Mucosa of descending colon (tissue), 3 donors: ENCODE results near the gene RAB9A. TPM values are rescaled to one million over a fixed set of nuclear protein-coding genes. Genes with fewer than 3 reads are reported as not detected.

Experiments
- ATAC-seq: fragments of 200-7000 bp; cut with Tn5 transposase; one replicate; pipeline ENCODE4 v1.9.1; 2020; ENCODE audit warnings: mild to moderate bottlenecking, moderate library complexity
- DNase-seq, 3 donors: peaks; one replicate each; pipeline ENCODE4 v3.0.0-alpha.2; 2020
- H3K36me3 ChIP-seq: fragments of 200-600 bp; one replicate; pipeline ENCODE4 v1.8.0; 2021; ENCODE audit warnings: low read depth, mild to moderate bottlenecking
- H3K4me1 ChIP-seq: fragments of 200-600 bp; one replicate; pipeline ENCODE4 v1.8.0; 2021; ENCODE audit warnings: low read depth, mild to moderate bottlenecking
- H3K4me3 ChIP-seq: fragments of 200-600 bp; one replicate; pipeline ENCODE4 v1.8.0; 2021; ENCODE audit warnings: mild to moderate bottlenecking
- H3K9me3 ChIP-seq: fragments of 200-600 bp; one replicate; pipeline ENCODE4 v1.8.0; 2021; ENCODE audit warnings: mild to moderate bottlenecking
- intact Hi-C, 2 donors: fragments of 100-400 bp; cut with DNase I in 1 of 2; cut with micrococcal nuclease in 1 of 2; formaldehyde crosslinking; loops; one replicate each; pipeline versions ENCODE4 v1.11.0 to v1.11.1; 2022; cut with DNase I, micrococcal nuclease
- total RNA-seq, 3 donors: library from RNA; stranded (reverse); fragmentation: NEBNext Ultra II Directional in 2 of 3; extraction: Animal tissue kit (Norgen Biotek cat#: 25700) in 2 of 3; gene quantifications; one replicate each; pipeline versions ENCODE4 v1.2.1 to v1.2.4, GENCODE V29; 2021 to 2023
- TF ChIP-seq, protein P1 (sequence below): fragments of 200-600 bp; IDR thresholded peaks from one replicate; pipeline ENCODE4 v1.8.0; 2022; ENCODE audit warnings: antibody characterized with exemption, mild to moderate bottlenecking
- donor health status: DM: no; HTN: no; CAD: no; lungs with moderate emphysema.
- donor health status: DM: no; HTN: no; CAD: no.
- donor health status: DM: no; HTN: yes; CAD: no.

The RAB9A gene
- total RNA-seq, 3 donors from 2014 or later = 38.1 to 49.5 (median 40.8) TPM

DNA sequence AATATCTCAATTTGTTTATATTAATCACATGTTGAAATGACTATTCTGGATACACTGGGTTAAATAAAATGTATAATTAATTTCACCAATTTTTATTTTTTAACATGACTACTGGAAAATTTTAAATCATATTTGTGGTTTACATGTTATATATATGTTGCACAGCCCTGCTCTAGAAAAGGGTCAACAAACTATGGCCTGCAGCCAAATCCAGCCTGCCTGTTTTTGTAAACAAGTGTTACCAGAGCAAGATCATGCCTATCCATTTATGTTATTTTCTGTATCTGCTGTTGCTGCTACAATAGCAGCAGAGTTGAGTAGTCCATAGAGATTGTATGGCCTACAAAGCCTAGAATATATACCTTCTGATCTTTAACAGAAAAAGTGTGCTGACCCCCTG is 34.8 kb upstream of the RAB9A start:
- intact Hi-C loops = loop anchor here in 1 of 2 donors (10.0 kb wide), 1 partner anchor 381 kb away; no protein-coding TSS in a partner anchor
- Histone ChIP-seq H3K4me1 (peaks cover 2% of the 10 kb centered on the region), H3K9me3 (no peaks in the 10 kb centered on the region), H3K36me3 (no peaks in the 10 kb centered on the region), H3K4me3 (no peak overlapping the region)
- TF ChIP-seq, protein P1, sequence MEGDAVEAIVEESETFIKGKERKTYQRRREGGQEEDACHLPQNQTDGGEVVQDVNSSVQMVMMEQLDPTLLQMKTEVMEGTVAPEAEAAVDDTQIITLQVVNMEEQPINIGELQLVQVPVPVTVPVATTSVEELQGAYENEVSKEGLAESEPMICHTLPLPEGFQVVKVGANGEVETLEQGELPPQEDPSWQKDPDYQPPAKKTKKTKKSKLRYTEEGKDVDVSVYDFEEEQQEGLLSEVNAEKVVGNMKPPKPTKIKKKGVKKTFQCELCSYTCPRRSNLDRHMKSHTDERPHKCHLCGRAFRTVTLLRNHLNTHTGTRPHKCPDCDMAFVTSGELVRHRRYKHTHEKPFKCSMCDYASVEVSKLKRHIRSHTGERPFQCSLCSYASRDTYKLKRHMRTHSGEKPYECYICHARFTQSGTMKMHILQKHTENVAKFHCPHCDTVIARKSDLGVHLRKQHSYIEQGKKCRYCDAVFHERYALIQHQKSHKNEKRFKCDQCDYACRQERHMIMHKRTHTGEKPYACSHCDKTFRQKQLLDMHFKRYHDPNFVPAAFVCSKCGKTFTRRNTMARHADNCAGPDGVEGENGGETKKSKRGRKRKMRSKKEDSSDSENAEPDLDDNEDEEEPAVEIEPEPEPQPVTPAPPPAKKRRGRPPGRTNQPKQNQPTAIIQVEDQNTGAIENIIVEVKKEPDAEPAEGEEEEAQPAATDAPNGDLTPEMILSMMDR = no peak
- ATAC-seq (no peak), DNase-seq (no peak)

GRCh38 chrX:13655674-13656073 is 33.3 kb upstream of the RAB9A start:
- intact Hi-C loops = loop anchor here in 1 of 2 donors (5.0 to 10.0 kb wide), 2 partner anchors 87 to 379 kb away; no protein-coding TSS in a partner anchor
- Histone ChIP-seq H3K36me3 (no peaks in the 10 kb centered on the region), H3K9me3 (no peaks in the 10 kb centered on the region), H3K4me3 (no peak overlapping the region), H3K4me1 (peaks cover 2% of the 10 kb centered on the region)
- DNase-seq (no peak), ATAC-seq (no peak)
- TF ChIP-seq, protein P1 = no peak

DNA sequence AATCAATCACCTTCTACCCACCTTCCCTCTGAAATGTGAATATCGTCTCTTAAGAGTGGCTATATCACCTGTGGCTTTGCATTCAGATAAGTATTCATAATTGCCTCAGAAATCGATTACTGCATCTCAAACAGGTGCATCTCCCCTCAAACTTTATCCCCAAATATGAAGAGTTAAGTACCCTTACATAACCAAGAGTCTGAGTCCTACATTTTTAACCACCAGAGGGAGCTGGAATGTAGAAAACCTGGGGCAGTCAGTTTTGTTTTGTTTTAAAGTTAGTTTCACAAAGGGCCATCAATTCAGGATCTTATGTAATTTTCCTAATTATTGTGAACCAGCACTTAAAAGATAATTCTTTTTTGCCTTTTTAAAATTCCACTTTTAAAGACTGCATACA is 30.3 kb upstream of the RAB9A start:
- TF ChIP-seq, protein P1 = no peak
- H3K9me3 ChIP-seq = no peaks in the 10 kb centered on the region
- intact Hi-C loops = loop anchor here in 1 of 2 donors (5.0 to 10.0 kb wide), 2 partner anchors 84 to 376 kb away; no protein-coding TSS in a partner anchor
- DNase-seq (peak in 1 of 3 donors; percentile 39), ATAC-seq (peak; percentile 63)
- no peaks in the 10 kb centered on the region for H3K4me1 ChIP-seq
- H3K4me3 ChIP-seq = no peak overlapping the region
- no peaks in the 10 kb centered on the region for H3K36me3 ChIP-seq

GRCh38 chrX:13659063-13659462 is 29.9 kb upstream of the RAB9A start:
- H3K36me3 ChIP-seq = no peaks in the 10 kb centered on the region
- DNase-seq (no peak), ATAC-seq (no peak)
- intact Hi-C loops = loop anchor here in 1 of 2 donors (5.0 to 10.0 kb wide), 2 partner anchors 83 to 376 kb away; no protein-coding TSS in a partner anchor
- no peaks in the 10 kb centered on the region for H3K4me1 ChIP-seq
- no peak overlapping the region for H3K4me3 ChIP-seq
- no peaks in the 10 kb centered on the region for H3K9me3 ChIP-seq
- TF ChIP-seq, protein P1 = no peak

DNA sequence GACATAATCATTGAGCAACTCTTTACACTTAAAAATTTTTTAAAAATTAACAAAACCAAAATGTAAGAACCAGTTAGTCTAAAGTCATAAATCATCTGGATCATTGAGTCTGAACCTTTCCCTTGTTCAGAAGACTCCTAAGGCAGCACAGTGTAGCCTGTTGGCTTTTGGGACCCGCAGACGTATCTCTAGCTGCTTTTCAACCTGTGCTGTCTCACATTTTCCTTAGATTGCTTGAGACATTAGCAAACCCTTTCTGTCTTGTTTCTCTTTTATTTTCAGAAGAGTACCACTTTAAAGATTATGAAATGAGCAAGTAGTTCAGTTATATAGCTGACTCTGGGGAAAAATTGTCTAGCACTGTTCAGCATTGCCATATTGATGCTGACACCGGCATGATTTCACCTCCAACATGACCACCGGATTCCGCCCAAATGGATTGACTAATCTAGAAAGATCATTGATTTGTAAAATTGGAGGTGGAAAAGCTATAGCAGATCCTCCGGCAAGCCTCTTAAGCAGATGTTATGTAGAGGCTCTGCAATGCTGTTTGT is 27.1 kb upstream of the RAB9A start:
- ATAC-seq = no peak
- TF ChIP-seq, protein P1 = no peak
- no peaks in the 10 kb centered on the region for H3K4me1 ChIP-seq
- no peaks in the 10 kb centered on the region for H3K36me3 ChIP-seq
- no peak overlapping the region for H3K4me3 ChIP-seq
- no peaks in the 10 kb centered on the region for H3K9me3 ChIP-seq
- DNase-seq = no peak
- intact Hi-C loops = loop anchor here in 1 of 2 donors (5.0 kb wide), 1 partner anchor 370 kb away; no protein-coding TSS in a partner anchor
